Astrocyte (in vitro differentiated cells and primary cell): ENCODE results near the gene PCDH10.

Source experiments
- EZH2 ChIP-seq: IDR thresholded peaks from 2 replicates; pipeline ENCODE4 v1.6.1; 2012; ENCODE audit warnings: mild to moderate bottlenecking, low read length, inconsistent platforms; ENCODE audit not compliant: insufficient read depth
- TF ChIP-seq, protein P1 (sequence below): IDR thresholded peaks from 2 replicates; pipeline ENCODE4 v1.5.1; 2011; ENCODE audit warnings: low read depth, mild to moderate bottlenecking, inconsistent platforms, low read length, moderate library complexity; ENCODE audit not compliant: insufficient read depth

- no peak for TF ChIP-seq EZH2
- TF ChIP-seq, protein P1, sequence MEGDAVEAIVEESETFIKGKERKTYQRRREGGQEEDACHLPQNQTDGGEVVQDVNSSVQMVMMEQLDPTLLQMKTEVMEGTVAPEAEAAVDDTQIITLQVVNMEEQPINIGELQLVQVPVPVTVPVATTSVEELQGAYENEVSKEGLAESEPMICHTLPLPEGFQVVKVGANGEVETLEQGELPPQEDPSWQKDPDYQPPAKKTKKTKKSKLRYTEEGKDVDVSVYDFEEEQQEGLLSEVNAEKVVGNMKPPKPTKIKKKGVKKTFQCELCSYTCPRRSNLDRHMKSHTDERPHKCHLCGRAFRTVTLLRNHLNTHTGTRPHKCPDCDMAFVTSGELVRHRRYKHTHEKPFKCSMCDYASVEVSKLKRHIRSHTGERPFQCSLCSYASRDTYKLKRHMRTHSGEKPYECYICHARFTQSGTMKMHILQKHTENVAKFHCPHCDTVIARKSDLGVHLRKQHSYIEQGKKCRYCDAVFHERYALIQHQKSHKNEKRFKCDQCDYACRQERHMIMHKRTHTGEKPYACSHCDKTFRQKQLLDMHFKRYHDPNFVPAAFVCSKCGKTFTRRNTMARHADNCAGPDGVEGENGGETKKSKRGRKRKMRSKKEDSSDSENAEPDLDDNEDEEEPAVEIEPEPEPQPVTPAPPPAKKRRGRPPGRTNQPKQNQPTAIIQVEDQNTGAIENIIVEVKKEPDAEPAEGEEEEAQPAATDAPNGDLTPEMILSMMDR = no peak
These were observed 21.6 kb upstream of the PCDH10 start for GRCh38 chr4:133127500-133127899.
